NOMO-1 treated with dmso at 0.1 percent for 144 hours (cell line): ENCODE data around the gene MAGED2.
A peak's percentile ranks its signal among the peaks of the same experiment; 100 is the strongest.
"Not testable (repeated sequence)": the region's sequence is repeated elsewhere in the genome, so short reads cannot be mapped to it uniquely, and the experiment has no call there.

Experiments
- DNase-seq: peaks from one replicate; lab custom pipeline; 2025; ENCODE audit not compliant: unreplicated experiment; lab: John Stamatoyannopoulos, UW

Gene MAGED2, protein sequence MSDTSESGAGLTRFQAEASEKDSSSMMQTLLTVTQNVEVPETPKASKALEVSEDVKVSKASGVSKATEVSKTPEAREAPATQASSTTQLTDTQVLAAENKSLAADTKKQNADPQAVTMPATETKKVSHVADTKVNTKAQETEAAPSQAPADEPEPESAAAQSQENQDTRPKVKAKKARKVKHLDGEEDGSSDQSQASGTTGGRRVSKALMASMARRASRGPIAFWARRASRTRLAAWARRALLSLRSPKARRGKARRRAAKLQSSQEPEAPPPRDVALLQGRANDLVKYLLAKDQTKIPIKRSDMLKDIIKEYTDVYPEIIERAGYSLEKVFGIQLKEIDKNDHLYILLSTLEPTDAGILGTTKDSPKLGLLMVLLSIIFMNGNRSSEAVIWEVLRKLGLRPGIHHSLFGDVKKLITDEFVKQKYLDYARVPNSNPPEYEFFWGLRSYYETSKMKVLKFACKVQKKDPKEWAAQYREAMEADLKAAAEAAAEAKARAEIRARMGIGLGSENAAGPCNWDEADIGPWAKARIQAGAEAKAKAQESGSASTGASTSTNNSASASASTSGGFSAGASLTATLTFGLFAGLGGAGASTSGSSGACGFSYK

GRCh38 chrX:54807524-54808108, at the start of gene MAGED2:
MAGED2 (plus strand) TSS chrX:54807745; CDS start chrX:54809332, 1,587 bp downstream.
- no peak for DNase-seq

GRCh38 chrX:54758114-54759055, 49.2 kb upstream of the MAGED2 start:
- no peak for DNase-seq

DNA sequence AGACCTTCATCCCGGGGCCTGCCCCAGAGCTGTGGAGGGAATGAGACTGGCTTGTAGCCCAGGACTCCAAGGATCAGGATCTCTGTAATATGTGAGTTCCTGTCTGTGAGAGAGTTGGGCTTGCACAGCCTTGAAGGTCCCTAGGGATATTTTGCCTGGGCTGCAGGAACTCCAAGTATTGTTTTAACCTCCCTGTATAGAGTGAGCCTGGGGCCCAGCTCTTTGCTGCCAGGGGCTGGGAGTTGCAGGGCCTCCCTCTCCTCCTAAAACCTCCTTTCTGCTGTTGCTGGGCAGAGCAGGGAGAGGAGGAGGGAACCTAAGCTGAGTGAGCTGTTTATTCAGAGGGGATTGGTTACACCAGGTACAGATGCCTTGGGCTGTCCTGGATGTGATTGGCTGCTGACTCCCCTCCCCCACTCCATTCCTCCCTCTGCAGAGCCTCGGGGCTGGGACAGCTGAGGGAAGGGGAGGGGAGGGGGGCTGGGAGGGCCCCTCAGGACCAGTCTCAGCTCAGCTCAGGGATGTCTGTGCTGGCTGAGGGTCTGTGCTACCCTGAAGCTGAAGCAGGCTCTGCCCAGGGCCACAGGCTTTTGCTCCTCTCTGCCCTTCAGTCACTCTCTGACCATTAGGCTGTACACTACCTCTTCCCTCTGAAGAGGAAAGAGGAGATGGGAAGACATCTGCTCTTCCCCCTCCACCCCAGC, 33.0 kb upstream of the MAGED2 start:
- not testable (repeated sequence) for DNase-seq

DNA sequence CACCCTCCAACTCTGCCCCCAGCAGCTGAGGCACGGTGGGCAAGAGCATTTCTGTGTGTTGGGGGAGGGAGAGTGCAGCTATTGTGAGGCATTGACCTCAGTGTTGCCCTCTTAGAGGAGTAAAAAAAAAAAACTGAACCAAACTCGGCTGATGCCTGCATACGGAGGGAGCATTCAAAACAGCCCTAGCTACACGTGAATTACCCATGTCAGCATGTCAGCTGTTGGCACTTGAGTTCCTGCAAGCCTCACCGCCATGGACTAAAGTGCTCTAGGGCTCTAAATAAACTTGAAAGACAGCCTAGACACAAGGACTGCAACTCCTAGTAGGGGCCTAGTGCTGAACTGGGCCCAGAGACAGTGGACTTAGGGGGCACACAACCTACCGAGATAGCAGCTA, 31.5 kb upstream of the MAGED2 start:
- DNase-seq = no peak

DNA sequence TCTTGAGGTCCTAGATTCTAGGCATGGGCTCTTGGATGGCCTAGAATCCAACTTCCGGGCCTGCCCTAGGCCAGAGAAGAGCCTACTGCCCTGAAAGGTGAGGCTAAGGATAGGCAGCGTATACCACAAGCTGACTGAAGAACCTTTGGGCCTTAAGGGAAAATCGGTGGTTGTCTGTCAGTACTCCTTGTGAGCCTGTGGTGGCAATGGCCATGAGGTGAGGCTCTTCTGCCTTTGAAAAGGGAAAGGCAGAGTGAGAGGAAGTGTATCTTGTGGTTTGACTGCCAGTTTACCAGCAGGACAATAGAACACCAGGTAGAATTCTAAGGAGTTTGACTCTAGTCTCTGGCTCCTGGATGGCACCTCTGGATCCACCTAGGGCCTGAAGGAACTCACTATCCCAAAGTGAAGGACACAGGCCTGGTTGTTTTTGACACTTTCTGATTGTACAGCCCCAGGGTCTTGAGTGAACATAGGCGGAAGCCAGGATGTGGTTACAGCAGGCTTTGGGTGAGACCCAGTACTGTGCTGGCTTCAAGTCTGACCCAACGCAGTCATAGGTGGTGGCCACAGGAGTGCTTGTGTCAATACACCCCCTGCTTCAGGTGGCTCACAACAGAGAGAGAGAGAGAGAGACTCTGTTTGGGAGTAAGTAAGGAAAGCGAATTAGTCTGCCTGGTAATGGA, 30.4 kb upstream of the MAGED2 start:
- DNase-seq = no peak

- DNase-seq = no peak
These were observed 21.6 kb upstream of the MAGED2 start for GRCh38 chrX:54785901-54786300.

GRCh38 chrX:54786967-54787366, 20.6 kb upstream of the MAGED2 start:
- no peak for DNase-seq

DNA sequence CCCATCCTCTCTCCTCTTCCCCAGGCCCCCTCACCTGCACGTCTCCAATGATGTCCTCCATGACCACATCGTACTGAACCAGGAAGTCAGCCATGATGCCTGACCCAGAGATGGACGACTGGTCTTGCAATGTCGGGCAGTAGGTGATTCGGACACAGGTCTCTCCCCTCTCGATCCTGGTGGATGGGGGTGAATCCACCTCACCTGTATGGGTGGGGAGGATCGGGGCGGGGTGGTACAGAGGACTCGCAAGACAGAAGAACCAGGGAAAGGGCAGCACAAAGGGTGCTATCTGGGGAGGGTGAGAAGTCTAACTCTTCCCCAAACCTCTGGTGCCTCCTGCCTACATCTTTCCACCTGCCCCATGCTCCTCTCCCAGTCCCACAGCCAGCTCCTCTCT, 19.1 kb upstream of the MAGED2 start:
- DNase-seq = no peak

GRCh38 chrX:54789405-54789804, 18.1 kb upstream of the MAGED2 start:
- DNase-seq = not testable (repeated sequence)

DNA sequence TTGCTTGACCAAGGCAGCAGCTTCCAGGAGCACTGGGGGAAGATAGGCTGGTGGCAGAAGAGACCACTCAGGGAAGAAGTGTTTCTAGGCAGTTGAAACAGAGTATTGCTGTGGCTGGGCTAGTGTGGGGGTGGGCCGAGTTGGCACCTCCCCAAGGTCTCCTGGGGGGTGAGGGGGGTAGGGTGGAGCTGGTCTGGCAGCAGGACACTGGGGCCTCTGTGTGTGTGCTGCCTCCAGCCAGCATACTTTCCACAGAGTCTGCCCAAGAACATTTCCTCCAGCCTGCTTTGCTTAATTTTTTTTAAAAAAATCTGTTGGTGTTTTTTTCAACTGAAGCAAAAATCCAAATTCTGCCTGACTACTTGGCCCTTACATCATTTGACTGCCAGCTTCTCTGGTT, 13.5 kb upstream of the MAGED2 start:
- no peak for DNase-seq

DNA sequence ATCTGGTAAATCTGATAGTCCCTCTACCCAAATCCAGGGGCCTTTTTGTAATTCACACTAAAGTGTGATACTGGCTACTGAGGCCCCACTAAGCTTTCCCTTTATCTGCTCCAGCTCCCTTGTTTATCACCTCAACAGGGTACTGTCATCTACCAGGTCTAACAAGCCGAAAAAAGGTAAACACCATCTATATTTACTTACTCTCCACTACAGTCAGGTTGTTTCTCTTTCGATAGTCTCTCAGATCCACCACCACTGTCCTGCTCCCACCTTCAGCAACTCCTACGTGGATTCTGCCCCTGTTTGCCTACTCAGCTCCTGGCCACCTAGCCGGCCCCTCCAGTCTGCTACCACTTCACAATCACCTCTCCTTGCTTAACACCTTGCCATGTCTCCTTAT, 12.8 kb upstream of the MAGED2 start:
- DNase-seq = no peak

- DNase-seq = no peak
These were observed 9.4 kb upstream of the MAGED2 start, which contains the start of gene ITIH6 for GRCh38 chrX:54798137-54798536. ITIH6 (minus strand) TSS chrX:54798255; CDS start chrX:54798210, 45 bp downstream.

DNA sequence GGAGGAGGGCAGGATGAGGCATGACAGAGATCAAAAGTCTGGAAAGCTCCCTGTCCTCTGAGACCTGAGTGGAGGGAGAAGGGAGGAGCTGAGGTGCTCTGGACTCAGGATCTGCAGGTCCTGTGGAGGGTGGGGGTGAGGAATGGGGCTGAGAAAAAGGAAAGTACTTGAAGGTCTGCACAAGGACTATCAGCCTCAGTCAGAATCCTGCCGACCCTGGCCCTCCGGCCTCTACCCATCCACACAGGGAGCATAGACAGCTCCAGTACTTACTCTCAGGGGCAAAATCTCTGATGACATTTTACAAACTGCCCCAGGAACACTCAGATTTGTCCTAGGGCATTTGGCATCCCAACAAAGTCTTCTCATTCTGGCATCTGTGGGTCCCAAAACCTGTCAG, 8.5 kb upstream of the MAGED2 start:
- no peak for DNase-seq

GRCh38 chrX:54808109-54808604, 612 bp downstream of the MAGED2 start:
- DNase-seq = no peak

GRCh38 chrX:54808605-54809483, 1.3 kb downstream of the MAGED2 start:
- peak; percentile 84 for DNase-seq

- DNase-seq = no peak
These were observed 3.0 kb downstream of the MAGED2 start for GRCh38 chrX:54810532-54810931.

DNA sequence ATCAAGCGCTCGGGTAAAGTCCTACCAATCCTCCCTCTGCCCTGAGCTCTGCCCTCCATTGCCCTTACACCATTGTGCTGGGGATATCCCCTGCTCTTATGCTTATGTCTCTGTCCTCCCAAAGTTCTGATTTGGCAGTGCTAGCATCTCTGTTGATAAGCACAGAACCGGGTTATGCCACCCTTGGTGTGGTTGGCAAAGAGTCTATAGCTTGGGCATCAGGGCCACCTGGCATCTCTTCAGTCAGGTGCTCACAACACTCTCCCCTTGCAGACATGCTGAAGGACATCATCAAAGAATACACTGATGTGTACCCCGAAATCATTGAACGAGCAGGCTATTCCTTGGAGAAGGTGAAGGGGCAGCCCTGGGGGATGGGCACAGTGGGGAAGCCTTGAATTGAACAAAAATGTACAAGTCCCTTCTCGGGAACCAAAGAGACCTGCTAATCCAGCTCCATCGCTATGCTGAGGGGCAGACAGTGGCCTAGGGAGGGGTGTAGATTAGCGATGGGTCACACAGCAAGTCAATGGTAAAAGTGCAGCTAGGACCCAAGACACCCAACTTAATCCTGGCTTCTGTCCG, 3.8 kb downstream of the MAGED2 start:
- no peak for DNase-seq

DNA sequence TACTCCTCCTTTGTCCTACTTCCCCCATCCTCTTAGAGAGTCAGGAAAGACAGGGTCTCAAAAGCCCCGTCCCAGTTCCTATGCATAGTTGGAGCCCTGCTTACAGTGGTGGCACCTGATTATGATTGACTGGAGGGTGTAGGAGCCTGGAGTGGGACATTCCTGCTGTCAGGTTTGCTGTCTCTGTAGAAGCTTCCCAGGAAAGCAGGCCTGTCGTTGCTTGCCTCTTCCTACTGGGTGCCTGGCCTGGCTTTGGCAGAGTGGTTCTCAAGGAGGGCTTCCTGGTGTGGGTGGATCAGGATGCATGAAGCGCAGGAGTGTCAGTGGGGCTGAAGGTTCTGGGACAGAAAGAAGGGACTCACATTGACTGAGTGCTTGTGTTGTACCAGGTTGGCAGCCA, 4.8 kb downstream of the MAGED2 start:
- DNase-seq = no peak
